Hepatocyte (in vitro differentiated cells): ENCODE data around the gene FCHSD2. TPM values are rescaled to one million over a fixed set of nuclear protein-coding genes. Genes with fewer than 3 reads are reported as not detected.
A peak's percentile ranks its signal among the peaks of the same experiment; 100 is the strongest.

ENCODE experiments used
- DNase-seq: peaks from one replicate; pipeline ENCODE4 v3.0.0-alpha.2; 2016; ENCODE audit warnings: low spot score
- H2AFZ ChIP-seq: fragments of 200-600 bp; sonication (generic); 2 replicates; pipeline ENCODE4 v1.6.0; 2016; ENCODE audit warnings: antibody characterized with exemption, mild to moderate bottlenecking
- H3K27ac ChIP-seq: fragments of 200-600 bp; sonication (generic); 2 replicates; pipeline ENCODE4 v1.5.1; 2016; ENCODE audit warnings: mild to moderate bottlenecking
- H3K27me3 ChIP-seq: fragments of 200-600 bp; sonication (generic); 2 replicates; pipeline ENCODE4 v1.6.1; 2016
- H3K36me3 ChIP-seq: fragments of 200-600 bp; sonication (generic); replicated peaks from 2 replicates; pipeline ENCODE4 v1.5.1; 2016; ENCODE audit warnings: low read depth; ENCODE audit not compliant: insufficient read depth
- H3K4me1 ChIP-seq: fragments of 200-600 bp; sonication (generic); 2 replicates; pipeline ENCODE4 v1.5.1; 2016; ENCODE audit warnings: mild to moderate bottlenecking, moderate library complexity; ENCODE audit not compliant: insufficient read depth
- H3K4me2 ChIP-seq: fragments of 200-600 bp; sonication (generic); 2 replicates; pipeline ENCODE4 v1.6.0; 2016
- H3K4me3 ChIP-seq: fragments of 200-600 bp; sonication (generic); 2 replicates; pipeline ENCODE4 v1.5.1; 2016; ENCODE audit warnings: mild to moderate bottlenecking
- H3K79me2 ChIP-seq: fragments of 200-600 bp; sonication (generic); 2 replicates; pipeline ENCODE4 v1.6.0; 2017; ENCODE audit warnings: mild to moderate bottlenecking
- H3K9me2 ChIP-seq: fragments of 200-600 bp; sonication (generic); replicated peaks from 2 replicates; pipeline ENCODE4 v1.6.0; 2017; ENCODE audit warnings: mild to moderate bottlenecking; ENCODE audit not compliant: insufficient read depth
- H3K9me3 ChIP-seq: fragments of 200-600 bp; sonication (generic); 2 replicates; pipeline ENCODE4 v1.5.1; 2016; ENCODE audit warnings: low read depth, mild to moderate bottlenecking
- H4K20me1 ChIP-seq: fragments of 200-600 bp; sonication (generic); 2 replicates; pipeline ENCODE4 v1.6.0; 2016; ENCODE audit warnings: mild to moderate bottlenecking; ENCODE audit not compliant: insufficient read depth, poor library complexity, severe bottlenecking
- CTCF ChIP-seq: fragments of 200-600 bp; sonication (generic); IDR thresholded peaks from 2 replicates; pipeline ENCODE4 v1.5.1; 2016; ENCODE audit warnings: antibody characterized with exemption, mild to moderate bottlenecking; ENCODE audit not compliant: poor library complexity
- EZH2 ChIP-seq: fragments of 200-600 bp; sonication (generic); IDR thresholded peaks from 2 replicates; pipeline ENCODE4 v1.6.1; 2016; ENCODE audit warnings: antibody characterized with exemption, mild to moderate bottlenecking, borderline replicate concordance
- EZH2phosphoT487 ChIP-seq: fragments of 200-600 bp; sonication (generic); IDR thresholded peaks from one replicate; pipeline ENCODE4 v1.6.1; 2018; ENCODE audit warnings: antibody characterized with exemption, mild to moderate bottlenecking, low read depth, moderate library complexity; ENCODE audit not compliant: unreplicated experiment, severe bottlenecking
- WGBS: methylation state at CpG from one replicate; pipeline ENCODE4 v1.1.6; 2016; ENCODE audit warnings: low lambda C conversion rate; ENCODE audit errors: missing lambda C conversion rate; 5-methylcytosine and 5-hydroxymethylcytosine counted together
- polyA plus RNA-seq: library from polyadenylated mRNA; unstranded; fragments of >200 nt; fragmentation: Nextera tagmentation; extraction: Ambion mirVana; gene quantifications from 2 replicates; pipeline ENCODE4 v1.2.1, GENCODE V29; 2016
- total RNA-seq: library from RNA; depleted of rRNA; stranded (reverse); fragments of >200 nt; gene quantifications from 2 replicates; pipeline ENCODE4 v1.2.3, GENCODE V29; 2014

Gene FCHSD2
- total and polyA plus RNA-seq, 2 experiments from 2014 or later, result 9.1 to 13.1 TPM

- H3K27ac ChIP-seq, result no peak overlapping the region
- H3K9me2 ChIP-seq, result no peaks in the 10 kb centered on the region
- no peaks in the 10 kb centered on the region for H3K9me3 ChIP-seq
- 43% methylated on average over 3 of the region's 3 CpGs for WGBS
- no peaks in the 10 kb centered on the region for H3K79me2 ChIP-seq
- no peak for TF ChIP-seq EZH2
- TF ChIP-seq CTCF, result peak; percentile 8
- H3K36me3 ChIP-seq, result no peaks in the 10 kb centered on the region
- no peaks in the 10 kb centered on the region for H3K27me3 ChIP-seq
- no peak overlapping the region for H3K4me3 ChIP-seq
- no peak for DNase-seq
- H2AFZ ChIP-seq, result no peak overlapping the region
- no peaks in the 10 kb centered on the region for H4K20me1 ChIP-seq
- H3K4me1 ChIP-seq, result peaks cover 3% of the 10 kb centered on the region
- H3K4me2 ChIP-seq, result no peak overlapping the region
Observed at GRCh38 chr11:72856551-72857345, 285.4 kb downstream of the FCHSD2 start.

DNA sequence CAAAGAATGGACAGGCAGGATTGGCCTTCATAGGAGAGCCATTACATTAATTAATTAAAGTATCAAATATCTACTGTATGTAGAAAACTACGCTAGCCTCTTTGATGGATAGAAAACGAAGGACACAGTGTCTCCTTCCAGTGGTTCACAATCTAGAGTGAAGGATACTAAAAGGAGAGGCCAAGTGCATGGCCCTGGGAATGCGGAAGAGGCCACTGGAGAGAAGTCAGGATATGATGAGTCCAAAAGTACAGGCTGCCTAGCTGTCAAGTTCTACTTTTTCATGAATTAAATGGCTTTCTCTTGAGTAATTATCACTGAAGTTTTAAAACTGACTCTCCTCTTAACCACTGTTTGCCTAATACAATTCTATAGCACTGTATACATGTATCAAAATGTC, 286.1 kb downstream of the FCHSD2 start:
- H3K27ac ChIP-seq, result no peak overlapping the region
- 85% methylated on average over 3 of the region's 3 CpGs for WGBS
- H3K79me2 ChIP-seq, result no peaks in the 10 kb centered on the region
- H3K9me2 ChIP-seq, result no peaks in the 10 kb centered on the region
- no peaks in the 10 kb centered on the region for H3K9me3 ChIP-seq
- H3K27me3 ChIP-seq, result no peaks in the 10 kb centered on the region
- no peak overlapping the region for H2AFZ ChIP-seq
- H3K4me2 ChIP-seq, result no peak overlapping the region
- H3K36me3 ChIP-seq, result no peaks in the 10 kb centered on the region
- H3K4me1 ChIP-seq, result peaks cover 3% of the 10 kb centered on the region
- no peak for TF ChIP-seq EZH2
- no peak overlapping the region for H3K4me3 ChIP-seq
- H4K20me1 ChIP-seq, result no peaks in the 10 kb centered on the region
- no peak for DNase-seq

- H3K9me2 ChIP-seq, result no peaks in the 10 kb centered on the region
- 93% methylated on average over 4 of the region's 4 CpGs for WGBS
- no peak for TF ChIP-seq EZH2phosphoT487
- TF ChIP-seq CTCF, result no peak
- TF ChIP-seq EZH2, result no peak
Observed at GRCh38 chr11:72851726-72852125, 290.4 kb downstream of the FCHSD2 start.

DNA sequence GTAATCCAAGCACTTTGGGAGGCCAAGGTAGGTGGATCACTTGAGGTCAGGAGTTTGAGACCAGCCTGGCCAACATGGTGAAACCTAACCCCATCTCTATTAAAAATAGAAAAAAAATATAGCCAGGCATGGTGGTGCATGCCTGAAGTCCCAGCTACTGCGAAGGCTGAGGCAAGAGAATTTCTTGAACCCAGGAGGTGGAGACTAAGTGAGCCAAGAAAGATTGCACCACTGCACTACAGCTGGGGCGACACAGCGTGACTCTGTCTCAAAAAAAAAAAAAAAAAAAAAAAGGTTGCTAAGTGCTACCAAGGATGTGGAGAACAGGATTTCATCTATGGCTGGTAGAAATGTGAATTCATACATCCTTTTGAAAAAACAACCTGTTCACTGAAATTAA, 291.3 kb downstream of the FCHSD2 start:
- no peaks in the 10 kb centered on the region for H3K36me3 ChIP-seq
- no peaks in the 10 kb centered on the region for H4K20me1 ChIP-seq
- no peak for TF ChIP-seq CTCF
- no peak for TF ChIP-seq EZH2phosphoT487
- TF ChIP-seq EZH2, result no peak
- H3K9me2 ChIP-seq, result no peaks in the 10 kb centered on the region
- H3K27ac ChIP-seq, result no peak overlapping the region
- H3K79me2 ChIP-seq, result no peaks in the 10 kb centered on the region
- H3K27me3 ChIP-seq, result no peaks in the 10 kb centered on the region
- no peak overlapping the region for H3K4me2 ChIP-seq
- peaks cover under 1% of the 10 kb centered on the region for H3K4me1 ChIP-seq
- no peak overlapping the region for H2AFZ ChIP-seq
- H3K9me3 ChIP-seq, result no peaks in the 10 kb centered on the region
- WGBS, result 95% methylated on average over 3 of the region's 3 CpGs
- no peak for DNase-seq
- H3K4me3 ChIP-seq, result no peak overlapping the region

More at GRCh38 chr11:72851726-72852125, 290.4 kb downstream of the FCHSD2 start:
- H3K9me3 ChIP-seq, result no peaks in the 10 kb centered on the region
- no peaks in the 10 kb centered on the region for H3K36me3 ChIP-seq
- no peak overlapping the region for H2AFZ ChIP-seq
- H3K4me2 ChIP-seq, result no peak overlapping the region
- H3K79me2 ChIP-seq, result no peaks in the 10 kb centered on the region
- H3K27me3 ChIP-seq, result no peaks in the 10 kb centered on the region
- DNase-seq, result no peak
- H3K27ac ChIP-seq, result no peak overlapping the region
- no peak overlapping the region for H3K4me3 ChIP-seq
- no peaks in the 10 kb centered on the region for H4K20me1 ChIP-seq
- H3K4me1 ChIP-seq, result peaks cover 3% of the 10 kb centered on the region
